Measurements from ENCODE around the gene NCR3LG1.

DNA sequence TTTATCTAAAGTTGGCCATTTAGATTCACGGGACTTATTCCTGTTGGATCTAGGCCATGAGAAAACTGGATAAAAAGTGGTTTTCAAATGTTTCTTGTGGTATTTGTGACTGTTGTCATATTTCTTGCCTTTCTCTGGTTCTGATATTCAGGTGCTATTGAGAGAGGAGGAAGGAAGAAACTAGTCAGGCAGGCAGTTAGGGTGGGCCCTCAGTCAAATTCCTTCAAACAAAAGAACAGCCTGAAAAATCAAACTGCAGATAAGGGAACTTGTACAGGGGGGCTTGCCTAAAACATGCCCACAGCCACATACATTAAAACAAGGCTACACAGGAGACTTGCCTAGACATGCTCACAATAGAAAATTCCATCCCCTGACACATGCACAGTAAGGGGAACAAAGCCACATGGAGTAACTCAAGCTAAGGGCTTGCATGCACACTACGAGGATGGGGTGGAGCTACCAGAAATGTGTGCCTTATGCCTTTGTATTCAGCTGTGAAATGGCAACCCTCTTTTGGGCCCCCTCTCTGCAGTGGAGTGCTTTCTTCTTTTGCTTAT lies 18.2 kb downstream of the NCR3LG1 start:
- TF ChIP-seq, protein P1, sequence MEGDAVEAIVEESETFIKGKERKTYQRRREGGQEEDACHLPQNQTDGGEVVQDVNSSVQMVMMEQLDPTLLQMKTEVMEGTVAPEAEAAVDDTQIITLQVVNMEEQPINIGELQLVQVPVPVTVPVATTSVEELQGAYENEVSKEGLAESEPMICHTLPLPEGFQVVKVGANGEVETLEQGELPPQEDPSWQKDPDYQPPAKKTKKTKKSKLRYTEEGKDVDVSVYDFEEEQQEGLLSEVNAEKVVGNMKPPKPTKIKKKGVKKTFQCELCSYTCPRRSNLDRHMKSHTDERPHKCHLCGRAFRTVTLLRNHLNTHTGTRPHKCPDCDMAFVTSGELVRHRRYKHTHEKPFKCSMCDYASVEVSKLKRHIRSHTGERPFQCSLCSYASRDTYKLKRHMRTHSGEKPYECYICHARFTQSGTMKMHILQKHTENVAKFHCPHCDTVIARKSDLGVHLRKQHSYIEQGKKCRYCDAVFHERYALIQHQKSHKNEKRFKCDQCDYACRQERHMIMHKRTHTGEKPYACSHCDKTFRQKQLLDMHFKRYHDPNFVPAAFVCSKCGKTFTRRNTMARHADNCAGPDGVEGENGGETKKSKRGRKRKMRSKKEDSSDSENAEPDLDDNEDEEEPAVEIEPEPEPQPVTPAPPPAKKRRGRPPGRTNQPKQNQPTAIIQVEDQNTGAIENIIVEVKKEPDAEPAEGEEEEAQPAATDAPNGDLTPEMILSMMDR (IDR thresholded peaks at IDR 0.05) = no peak
- TF ChIP-seq POLR2A (IDR thresholded peaks at IDR 0.05) = no peak

Measured in uterus (tissue), 2 donors.